ENCODE results near the gene TRPV4. TPM values are rescaled to one million over a fixed set of nuclear protein-coding genes. Genes with fewer than 3 reads are reported as not detected.

TRPV4 gene
- total and polyA plus RNA-seq, 9 of the 15 experiments (the other 6 are each of a cell fraction or from before 2014, with no cell fraction given) = 0.13 TPM; not detected in 8

- TF ChIP-seq CTCFL (IDR thresholded peaks at IDR 0.05; ENCODE audit: borderline replicate concordance, insufficient read depth, low read depth, low read length, poor library complexity, severe bottlenecking) = peak; percentile 90
- peak; percentile 62 to 87; a peak in 3 of 4 replicates for TF ChIP-seq RCOR1 (IDR thresholded peaks at IDR 0.05; ENCODE audit: borderline replicate concordance in 1 of 2, low read depth in 2 of 2, low read length in 2 of 2)
- no peak for TF ChIP-seq THRB (CRISPR knock-in tag; conservative IDR thresholded peaks at IDR 0.05)
- TF ChIP-seq JUN (IDR thresholded peaks at IDR 0.05; ENCODE audit: borderline replicate concordance, low read depth, low read length) = no peak
- TF ChIP-seq JUN (CRISPR knock-in tag; IDR thresholded peaks at IDR 0.05; ENCODE audit: borderline replicate concordance) = 0 out of 2 replicates have a peak, but pooled peaks have one; percentile 25
- no peak for TF ChIP-seq PATZ1 (CRISPR knock-in tag; IDR thresholded peaks at IDR 0.05; ENCODE audit: borderline replicate concordance)
- TF ChIP-seq MEIS2 (IDR thresholded peaks at IDR 0.05; ENCODE audit: partially characterized antibody) = peak; percentile 81
- peak; percentile 97 for TF ChIP-seq NRF1 (conservative IDR thresholded peaks at IDR 0.05 in 1 of 2, IDR thresholded peaks at IDR 0.05 in 1 of 2)
- TF ChIP-seq E2F5 (CRISPR knock-in tag; IDR thresholded peaks at IDR 0.05) = no peak
- TF ChIP-seq SMARCA5 (IDR thresholded peaks at IDR 0.05) = peak; percentile 94
- peak; percentile 95 to 97 (median 96) for TF ChIP-seq CTCF (IDR thresholded peaks at IDR 0.05 in 2 of 3, conservative IDR thresholded peaks at IDR 0.05 in 1 of 3; ENCODE audit: insufficient read depth in 2 of 3, low read depth in 1 of 3, low read length in 3 of 3)
- TF ChIP-seq ZNF12 (CRISPR knock-in tag; IDR thresholded peaks at IDR 0.05) = no peak
- peak; percentile 99 for TF ChIP-seq BCOR (IDR thresholded peaks at IDR 0.05)
- TF ChIP-seq HMGN3 (IDR thresholded peaks at IDR 0.05; ENCODE audit: borderline replicate concordance, extremely low read depth, insufficient read length, low read depth, low read length) = peak; percentile 48
- peak; percentile 94 for TF ChIP-seq RB1 (IDR thresholded peaks at IDR 0.05; ENCODE audit: low read depth)
- TF ChIP-seq TCF3 (CRISPR knock-in tag; IDR thresholded peaks at IDR 0.05) = peak; percentile 6; the same call in 1 of the 2 replicates
- TF ChIP-seq ATF7 (IDR thresholded peaks at IDR 0.05) = peak; percentile 37; the same call in 1 of the 2 replicates
- TF ChIP-seq CREBBP (IDR thresholded peaks at IDR 0.05; ENCODE audit: low read depth, low read length) = no peak
Observed at GRCh38 chr12:109844983-109845823, 12.0 kb upstream of the TRPV4 start (continued).
